ENCODE measurements around the gene PKDCC.
"Not testable (repeated sequence)": the region's sequence is repeated elsewhere in the genome, so short reads cannot be mapped to it uniquely, and the experiment has no call there.

Gene PKDCC

DNA sequence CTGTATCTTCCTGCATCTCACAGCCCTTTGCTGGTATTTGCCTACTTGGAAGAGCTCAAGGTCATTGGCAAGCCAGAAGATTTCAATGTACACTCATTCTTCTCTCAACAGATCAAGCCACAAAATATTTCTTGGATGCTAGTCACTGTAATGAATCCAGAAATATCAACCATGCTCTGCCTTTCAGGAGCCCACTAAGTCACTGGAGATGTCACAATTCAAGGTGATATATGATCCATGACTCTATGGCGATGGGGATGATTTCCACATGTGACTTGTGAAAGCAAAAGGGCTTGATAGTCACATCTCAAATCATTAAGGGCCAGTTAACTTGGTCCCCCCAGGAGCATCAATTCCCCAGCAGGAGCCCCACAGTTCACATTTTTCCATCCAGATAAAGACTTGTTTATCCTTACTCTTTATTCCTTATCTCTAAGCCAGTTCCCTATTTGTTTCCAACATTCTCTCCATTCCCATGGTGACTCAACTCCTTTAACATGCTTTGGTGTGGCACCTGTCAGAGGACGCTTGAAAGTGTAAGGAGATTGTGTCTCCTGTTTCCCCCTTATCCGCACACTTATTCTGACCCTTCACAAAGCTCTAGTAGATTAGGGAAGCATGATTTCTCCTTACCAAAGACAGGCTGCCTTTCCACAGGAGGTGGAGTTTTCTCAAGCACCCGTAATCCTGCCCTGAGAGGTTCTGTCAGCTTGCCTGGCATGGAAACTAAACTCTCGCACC is 15.8 kb downstream of the PKDCC start:
- peak; percentile 66 for DNase-seq (ENCODE audit: low read depth)

- peak; percentile 78 for DNase-seq (ENCODE audit: low read depth)
Measured at GRCh38 chr2:42064417-42064942, 16.7 kb downstream of the PKDCC start.

- DNase-seq (ENCODE audit: low read depth): not testable (repeated sequence)
Measured at GRCh38 chr2:42065753-42066152, 17.9 kb downstream of the PKDCC start.

- not testable (repeated sequence) for DNase-seq (ENCODE audit: low read depth)
Measured at GRCh38 chr2:42067001-42067400, 19.2 kb downstream of the PKDCC start.

DNA sequence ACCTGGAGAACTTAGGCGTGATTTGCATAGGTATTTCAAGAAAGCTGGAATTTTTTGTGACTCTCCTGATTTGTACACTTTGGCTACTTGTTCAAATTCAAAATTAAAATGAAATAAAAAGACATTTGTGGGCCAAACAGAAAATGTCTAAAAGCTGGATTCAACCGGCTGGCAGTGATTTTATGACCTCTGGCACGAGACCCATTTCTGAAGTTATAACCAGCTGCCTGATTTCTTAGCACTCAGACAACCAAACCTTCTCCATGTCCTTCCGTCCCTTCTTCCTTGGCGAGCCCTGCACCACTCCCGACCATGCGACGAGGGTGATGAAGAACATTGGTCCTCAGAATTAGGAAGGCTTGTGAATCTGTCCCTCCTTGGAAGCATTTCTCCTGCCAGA is 19.7 kb downstream of the PKDCC start:
- DNase-seq (ENCODE audit: low read depth): no peak

DNA sequence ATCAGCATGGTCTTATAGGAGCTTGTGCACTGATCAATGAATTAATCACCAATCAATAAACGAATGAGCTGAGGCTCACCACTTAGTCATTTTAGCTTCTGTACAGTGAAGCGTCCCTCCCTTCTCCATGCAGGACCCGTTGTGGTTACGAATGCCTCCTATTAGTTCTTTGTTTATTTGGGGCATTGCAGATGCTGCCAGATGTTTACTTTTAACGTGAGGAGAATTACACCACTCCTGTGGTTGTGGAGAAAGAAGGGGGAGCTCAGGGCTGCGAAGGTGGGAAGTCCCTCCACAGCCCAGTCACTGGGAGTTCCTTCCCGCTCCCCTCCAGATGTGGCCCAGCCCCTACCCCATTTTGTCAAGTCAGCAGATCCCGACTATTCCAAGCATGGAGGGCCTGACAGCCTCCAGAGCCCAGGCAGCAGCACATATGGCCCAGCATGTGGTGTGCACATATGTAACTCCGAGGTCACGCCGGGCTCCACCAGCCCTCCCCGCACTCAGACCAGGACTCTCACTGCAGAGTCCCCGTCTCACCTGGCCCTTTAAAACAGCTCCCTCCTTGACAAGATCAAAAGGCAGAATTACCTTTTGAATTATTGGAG is 20.9 kb downstream of the PKDCC start:
- DNase-seq (ENCODE audit: low read depth): no peak

DNA sequence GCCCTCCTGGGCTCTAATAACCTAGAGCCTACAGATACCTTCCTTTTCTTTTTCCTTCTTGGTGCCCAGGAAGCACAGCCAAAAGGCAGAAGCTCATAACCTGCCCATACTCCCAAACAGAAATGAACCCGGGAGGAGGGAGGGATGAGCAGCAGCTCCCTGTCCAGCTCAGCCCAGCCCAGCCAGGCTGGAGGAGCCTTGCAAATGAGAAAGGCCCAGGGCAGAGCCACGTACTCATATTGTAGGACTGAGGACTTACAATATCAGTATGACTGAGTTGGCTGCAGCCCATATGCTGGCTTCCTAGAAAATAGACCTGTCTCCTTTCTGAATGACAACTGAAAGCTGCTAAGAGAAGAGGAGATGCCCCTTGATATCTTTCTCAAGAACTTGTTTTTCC is 21.7 kb downstream of the PKDCC start:
- DNase-seq (ENCODE audit: low read depth): no peak

- no peak for DNase-seq (ENCODE audit: low read depth)
Measured at GRCh38 chr2:42071791-42072190, 24.0 kb downstream of the PKDCC start.

DNA sequence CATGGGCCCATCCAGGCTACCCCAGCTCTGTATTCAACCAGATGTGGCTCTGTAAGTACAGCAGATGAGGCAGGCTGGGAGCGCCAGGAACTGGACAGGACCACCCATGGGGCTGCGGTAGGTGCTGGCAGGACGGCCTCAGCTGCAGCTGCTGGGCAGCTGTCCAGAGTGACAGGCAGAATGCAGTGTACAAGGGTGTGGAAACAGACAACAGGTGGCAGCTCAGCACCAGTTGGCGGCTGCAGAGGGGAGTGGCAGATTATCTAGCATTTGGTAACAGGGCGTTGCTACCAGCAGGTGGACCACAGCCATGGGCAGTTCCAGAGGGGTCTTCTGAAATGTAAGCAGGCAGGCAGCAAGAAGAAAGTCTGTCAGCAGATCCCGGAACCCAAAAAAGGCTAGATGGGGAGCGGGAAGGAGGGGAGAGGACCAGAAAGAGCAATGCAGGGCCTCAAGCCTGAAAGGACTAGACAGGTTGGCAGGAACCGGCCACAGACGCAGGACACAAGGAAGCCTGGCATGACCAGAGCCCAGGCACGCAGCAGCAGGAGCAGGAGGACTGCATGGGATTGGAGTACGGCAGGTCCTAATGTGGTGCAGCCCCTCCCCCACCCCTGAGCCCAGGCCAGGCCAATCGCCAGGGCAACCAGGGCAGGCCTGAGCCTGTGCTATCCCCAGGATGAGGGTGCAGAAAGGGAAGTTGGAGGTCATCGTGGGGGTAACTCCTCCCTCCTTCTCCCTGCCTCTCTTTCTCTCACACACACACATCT is 24.7 kb downstream of the PKDCC start:
- no peak for DNase-seq (ENCODE audit: low read depth)

DNA sequence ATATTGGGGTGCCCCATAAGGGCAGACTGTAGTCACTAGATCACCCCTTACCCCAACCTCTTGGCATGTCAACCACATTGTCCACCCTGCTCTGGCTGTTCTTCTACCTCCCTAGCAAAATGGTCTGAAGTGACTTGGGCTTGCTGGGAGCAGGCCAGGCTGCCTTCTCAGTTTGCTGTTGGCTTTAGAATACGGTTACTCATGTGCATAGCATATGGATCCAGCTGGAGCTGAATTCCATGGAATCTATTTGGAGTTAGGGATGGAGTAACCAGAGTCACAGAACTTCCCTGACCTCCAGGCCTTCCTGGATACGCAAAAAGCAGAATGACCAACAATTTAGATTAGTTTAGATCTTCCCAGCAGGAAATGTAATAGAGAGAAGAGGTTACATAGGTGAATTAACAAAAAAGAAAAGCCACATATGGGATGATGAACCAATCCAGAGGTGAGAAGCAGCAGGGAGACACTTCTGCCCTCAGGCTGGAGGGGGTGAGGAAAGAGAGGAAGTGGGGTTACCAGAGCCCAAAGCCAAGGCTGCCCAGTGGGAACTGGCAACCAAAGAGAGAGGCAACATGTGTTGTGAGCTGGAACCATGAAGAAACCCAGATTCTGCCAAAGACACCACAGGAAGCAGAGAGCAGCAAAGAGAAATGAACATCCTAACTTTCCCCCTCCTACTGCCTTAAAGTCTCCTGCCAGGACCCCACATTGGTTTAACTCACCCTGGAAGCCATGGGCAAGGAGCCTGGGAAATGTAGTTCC is 26.1 kb downstream of the PKDCC start:
- DNase-seq (ENCODE audit: low read depth): no peak

DNA sequence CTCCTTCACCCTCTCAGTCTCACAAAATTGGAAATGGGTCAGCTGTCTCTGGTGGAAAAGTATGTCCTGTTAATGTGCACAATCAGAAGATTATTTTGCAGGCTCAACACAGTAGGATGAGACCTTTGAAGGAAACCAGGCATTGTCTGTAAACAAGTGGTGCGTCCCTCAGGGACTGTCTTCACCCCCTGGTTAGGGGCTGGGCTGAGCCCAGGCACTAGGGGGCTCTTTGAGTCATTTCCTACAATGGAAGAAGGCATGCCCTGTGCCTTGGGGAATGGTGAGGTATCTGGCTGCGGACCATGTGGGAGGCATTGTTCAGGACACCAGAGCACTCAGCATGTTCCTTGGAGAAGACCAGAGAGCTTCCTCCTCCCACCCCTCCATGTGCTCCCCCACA is 26.8 kb downstream of the PKDCC start:
- DNase-seq (ENCODE audit: low read depth): no peak

DNA sequence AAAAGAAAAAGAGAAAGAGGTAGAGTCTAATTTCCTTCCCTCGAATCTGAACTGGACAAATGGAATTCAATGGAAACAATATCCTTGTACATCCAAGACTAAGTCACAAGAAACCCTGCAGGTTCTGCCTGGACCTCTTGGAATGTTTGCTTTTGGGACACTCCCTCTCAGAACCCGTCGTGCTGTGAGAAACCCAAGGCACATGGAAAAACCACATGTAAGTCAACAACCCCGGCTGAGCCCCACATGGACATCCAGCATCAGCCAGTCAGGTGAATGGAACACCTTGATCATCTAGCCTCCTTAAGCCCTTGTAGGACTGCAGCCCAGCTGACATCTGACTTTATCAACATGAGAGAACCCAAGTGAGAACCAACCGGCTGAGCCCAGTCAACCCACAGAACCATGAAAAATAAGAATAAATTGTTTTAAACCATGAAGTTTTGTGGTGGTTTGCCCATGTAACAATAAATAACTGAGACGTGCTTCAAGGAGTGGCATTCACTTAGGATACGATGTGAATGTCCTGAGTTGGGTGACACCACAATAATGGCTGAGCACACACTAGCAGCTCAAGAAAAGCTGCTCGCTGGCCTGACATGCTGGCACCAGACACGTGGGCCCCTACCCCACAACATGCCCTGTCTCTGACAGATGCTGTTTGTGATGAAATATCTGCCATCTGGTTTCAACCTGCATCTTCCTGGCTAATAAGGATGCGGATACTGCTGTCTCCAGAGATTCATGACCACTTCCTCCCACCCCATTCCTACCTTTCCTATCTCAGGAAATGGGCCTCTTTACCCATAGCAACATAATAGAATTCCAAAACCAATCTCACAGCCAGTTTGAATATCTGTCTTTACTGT is 28.8 kb downstream of the PKDCC start:
- no peak for DNase-seq (ENCODE audit: low read depth)

DNA sequence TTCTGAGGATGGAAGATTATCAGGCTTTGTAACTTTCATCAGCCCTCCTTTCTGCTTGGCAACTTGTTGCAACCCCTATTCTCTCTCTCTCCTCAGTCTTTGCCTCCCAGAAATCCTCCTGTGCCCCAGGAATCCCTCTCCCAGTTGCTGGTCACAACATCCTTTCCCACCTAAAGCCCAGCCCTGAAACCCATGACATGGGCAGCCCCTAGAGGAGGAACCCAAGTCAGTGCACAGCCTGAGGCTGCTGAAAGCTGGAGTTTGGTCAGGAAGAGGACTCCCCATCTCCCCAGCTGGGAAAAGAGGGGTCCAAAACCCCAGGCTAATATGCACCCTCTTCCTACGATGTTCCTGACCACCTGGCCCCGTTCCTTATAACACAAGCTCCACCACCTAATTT is 29.5 kb downstream of the PKDCC start:
- DNase-seq (ENCODE audit: low read depth): no peak

- DNase-seq (ENCODE audit: low read depth): no peak
Measured at GRCh38 chr2:42079737-42080287, 32.0 kb downstream of the PKDCC start.

DNA sequence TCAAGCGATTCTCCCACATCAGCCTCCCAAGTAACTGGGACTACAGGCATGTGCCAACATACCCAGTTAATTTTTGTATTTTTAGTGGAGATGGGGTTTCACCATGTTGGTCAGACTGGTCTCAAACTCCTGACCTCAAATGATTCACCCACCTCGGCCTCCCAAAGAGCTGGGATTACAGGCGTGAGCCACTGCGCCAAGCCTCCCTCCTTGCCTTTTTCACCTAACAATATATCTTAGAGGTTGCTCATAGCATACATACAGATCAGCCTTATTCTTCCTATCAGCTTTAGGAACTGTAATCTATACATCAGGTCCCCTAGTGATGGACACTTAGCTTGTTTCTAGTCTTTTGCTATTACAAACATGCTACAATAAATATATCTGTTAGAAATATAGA is 33.3 kb downstream of the PKDCC start:
- not testable (repeated sequence) for DNase-seq (ENCODE audit: low read depth)

GRCh38 chr2:42082016-42082415 is 34.2 kb downstream of the PKDCC start:
- DNase-seq (ENCODE audit: low read depth): no peak

GRCh38 chr2:42084231-42084671 is 36.4 kb downstream of the PKDCC start:
- peak; percentile 82 for DNase-seq (ENCODE audit: low read depth)

DNA sequence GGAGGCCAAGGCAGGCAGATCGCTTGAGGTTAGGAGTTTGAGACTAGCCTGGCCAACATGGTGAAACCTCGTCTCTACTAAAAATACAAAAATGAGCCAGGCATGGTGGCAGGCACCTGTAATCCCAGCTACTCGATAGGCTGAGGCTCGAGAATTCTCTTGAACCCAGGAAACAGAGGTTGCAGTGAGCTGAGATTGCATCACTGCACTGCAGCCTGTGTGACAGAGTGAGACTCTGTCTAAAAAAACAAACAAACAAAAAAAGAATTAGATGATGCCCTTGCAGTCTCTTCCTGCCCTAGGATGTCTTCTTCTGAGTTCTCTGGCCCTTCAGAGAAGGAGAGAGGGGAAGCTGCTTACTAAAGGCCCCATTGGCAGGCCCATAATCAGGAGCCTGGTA is 37.2 kb downstream of the PKDCC start:
- DNase-seq (ENCODE audit: low read depth): not testable (repeated sequence)

- DNase-seq (ENCODE audit: low read depth): no peak
Measured at GRCh38 chr2:42085706-42086487, 38.1 kb downstream of the PKDCC start.

DNA sequence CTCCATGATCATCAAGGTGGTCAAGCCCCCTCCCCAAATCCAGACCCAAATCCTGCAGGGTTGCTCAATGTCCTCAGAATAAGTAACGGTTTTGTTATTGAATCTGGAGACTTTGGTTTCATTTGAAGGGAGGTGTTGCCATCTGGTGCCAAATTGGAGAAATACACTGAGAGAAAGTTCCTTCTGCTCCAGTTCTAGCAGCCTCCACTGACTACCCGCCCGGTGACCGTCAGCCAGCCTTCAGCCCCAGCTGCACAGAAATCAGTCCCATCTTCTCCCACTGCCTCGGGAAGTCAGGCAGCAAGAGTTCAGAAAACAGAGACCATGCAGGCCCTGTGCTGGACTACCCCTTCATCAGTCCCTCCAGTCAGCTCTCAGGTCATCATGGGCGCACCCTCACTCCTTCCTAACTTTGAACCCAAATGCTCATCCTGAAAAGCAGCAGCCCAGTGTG is 38.7 kb downstream of the PKDCC start:
- DNase-seq (ENCODE audit: low read depth): peak; percentile 69
